GM10847 (cell line): ENCODE results near the gene TAOK2.

Experiments
- POLR2A ChIP-seq: IDR thresholded peaks from 2 replicates; pipeline ENCODE4 v1.6.1; 2011; ENCODE audit not compliant: insufficient read length; ENCODE audit errors: extremely low read depth

TAOK2 gene

GRCh38 chr16:29992344-29992967, 18.8 kb downstream of the TAOK2 start:
- no peak for TF ChIP-seq POLR2A

- TF ChIP-seq POLR2A: no peak
Observed at GRCh38 chr16:29993191-29993902, 19.7 kb downstream of the TAOK2 start.

- TF ChIP-seq POLR2A: no peak
Observed at GRCh38 chr16:29993903-29994599, 20.4 kb downstream of the TAOK2 start.

GRCh38 chr16:29994600-29995323, 21.1 kb downstream of the TAOK2 start:
- TF ChIP-seq POLR2A: no peak

- TF ChIP-seq POLR2A: peak; percentile 37
Observed at GRCh38 chr16:29995324-29995910, 21.7 kb downstream of the TAOK2 start, which contains the start of gene HIRIP3. TSS of gene HIRIP3 (minus strand) at chr16:29995617. CDS start at chr16:29995605, 12 bp downstream.

GRCh38 chr16:29995911-29996765, 22.5 kb downstream of the TAOK2 start, which contains the start of gene INO80E:
TSS of gene INO80E (plus strand) at chr16:29996241. CDS start at chr16:29996311, 70 bp downstream.
- TF ChIP-seq POLR2A: peak; percentile 65

GRCh38 chr16:29996766-29997250, 23.1 kb downstream of the TAOK2 start:
- no peak for TF ChIP-seq POLR2A

GRCh38 chr16:29999605-30000004, 25.9 kb downstream of the TAOK2 start:
- TF ChIP-seq POLR2A: no peak

GRCh38 chr16:30000735-30001631, 27.3 kb downstream of the TAOK2 start:
- no peak for TF ChIP-seq POLR2A

GRCh38 chr16:30002614-30003346, 29.1 kb downstream of the TAOK2 start:
- no peak for TF ChIP-seq POLR2A

- no peak for TF ChIP-seq POLR2A
Observed at GRCh38 chr16:30003670-30004423, 30.2 kb downstream of the TAOK2 start.

- TF ChIP-seq POLR2A: no peak
Observed at GRCh38 chr16:30004424-30004776, 30.7 kb downstream of the TAOK2 start.

GRCh38 chr16:30004811-30005242, 31.2 kb downstream of the TAOK2 start:
- TF ChIP-seq POLR2A: no peak
